ACC112 (cell line): Measurements from ENCODE around the gene ZNF175.

Experiments
- H2AFZ ChIP-seq: fragments of 200-600 bp; sonication (generic); one replicate; pipeline ENCODE4 v1.6.0; 2017; ENCODE audit warnings: antibody characterized with exemption, low read length; ENCODE audit not compliant: unreplicated experiment
- H3K27ac ChIP-seq: fragments of 200-600 bp; sonication (generic); 2 replicates; pipeline ENCODE4 v1.5.1; 2014; ENCODE audit warnings: low read depth, mild to moderate bottlenecking, antibody characterized with exemption, low read length, moderate library complexity
- H3K27me3 ChIP-seq: fragments of 200-600 bp; sonication (generic); 2 replicates; pipeline ENCODE4 v1.6.1; 2014; ENCODE audit warnings: mild to moderate bottlenecking, antibody characterized with exemption, low read length, moderate library complexity, mixed read lengths; ENCODE audit not compliant: insufficient read depth
- H3K36me3 ChIP-seq: fragments of 200-600 bp; sonication (generic); 2 replicates; pipeline ENCODE4 v1.6.1; 2016; ENCODE audit warnings: mild to moderate bottlenecking, antibody characterized with exemption, low read length, moderate library complexity, mixed read lengths; ENCODE audit not compliant: insufficient read depth
- H3K4me1 ChIP-seq: fragments of 200-600 bp; sonication (generic); one replicate; pipeline ENCODE4 v1.6.1; 2016; ENCODE audit warnings: low read length, mixed read lengths; ENCODE audit not compliant: insufficient read depth, unreplicated experiment, control insufficient read depth
- H3K4me3 ChIP-seq: fragments of 200-600 bp; sonication (generic); 2 replicates; pipeline ENCODE4 v1.5.1; 2014; ENCODE audit warnings: mild to moderate bottlenecking, low read depth, low read length
- H3K79me2 ChIP-seq: fragments of 200-600 bp; sonication (generic); one replicate; pipeline ENCODE4 v1.6.0; 2016; ENCODE audit warnings: low read length; ENCODE audit not compliant: control insufficient read depth, unreplicated experiment, insufficient read depth

ZNF175 gene

GRCh38 chr19:51570962-51571575 is at the start of gene ZNF175:
Gene ZNF175 (plus strand): TSS chr19:51571283. CDS start chr19:51573330, 2,047 bp downstream.
- Histone ChIP-seq H3K79me2 (peaks cover 20% of the 10 kb centered on the region), H3K36me3 (no peaks in the 10 kb centered on the region), H3K4me3 (peak within 1 kb of the TSS; percentile 91), H3K27ac (peak within 1 kb of the TSS; percentile 84), H3K27me3 (peaks cover 33% of the 10 kb centered on the region), H3K4me1 (peaks cover 18% of the 10 kb centered on the region), H2AFZ (peak within 1 kb of the TSS; percentile 55)

GRCh38 chr19:51521357-51521756 is 49.7 kb upstream of the ZNF175 start:
- no peak overlapping the region for H2AFZ ChIP-seq
- H3K4me1 ChIP-seq = no peaks in the 10 kb centered on the region
- H3K79me2 ChIP-seq = no peaks in the 10 kb centered on the region
- H3K4me3 ChIP-seq = no peak overlapping the region
- H3K27ac ChIP-seq = no peak overlapping the region
- H3K36me3 ChIP-seq = no peaks in the 10 kb centered on the region
- H3K27me3 ChIP-seq = peaks cover 11% of the 10 kb centered on the region

GRCh38 chr19:51521781-51522180 is 49.3 kb upstream of the ZNF175 start:
- no peak overlapping the region for H3K4me3 ChIP-seq
- no peak overlapping the region for H3K27ac ChIP-seq
- no peak overlapping the region for H2AFZ ChIP-seq
- no peaks in the 10 kb centered on the region for H3K4me1 ChIP-seq
- peaks cover 11% of the 10 kb centered on the region for H3K27me3 ChIP-seq
- no peaks in the 10 kb centered on the region for H3K79me2 ChIP-seq
- no peaks in the 10 kb centered on the region for H3K36me3 ChIP-seq

- H3K27me3 ChIP-seq = peaks cover 15% of the 10 kb centered on the region
- H3K27ac ChIP-seq = no peak overlapping the region
- H3K4me1 ChIP-seq = no peaks in the 10 kb centered on the region
- H3K79me2 ChIP-seq = no peaks in the 10 kb centered on the region
- no peaks in the 10 kb centered on the region for H3K36me3 ChIP-seq
- no peak overlapping the region for H2AFZ ChIP-seq
- H3K4me3 ChIP-seq = no peak overlapping the region
Observed at GRCh38 chr19:51524666-51525264, 46.3 kb upstream of the ZNF175 start.

- no peak overlapping the region for H3K27ac ChIP-seq
- no peaks in the 10 kb centered on the region for H3K4me1 ChIP-seq
- H3K27me3 ChIP-seq = peaks cover 15% of the 10 kb centered on the region
- H3K79me2 ChIP-seq = no peaks in the 10 kb centered on the region
- H3K4me3 ChIP-seq = no peak overlapping the region
- H2AFZ ChIP-seq = no peak overlapping the region
- no peaks in the 10 kb centered on the region for H3K36me3 ChIP-seq
Observed at GRCh38 chr19:51525651-51526050, 45.4 kb upstream of the ZNF175 start.

GRCh38 chr19:51529301-51529700 is 41.8 kb upstream of the ZNF175 start:
- peaks cover 35% of the 10 kb centered on the region for H3K27me3 ChIP-seq
- H2AFZ ChIP-seq = no peak overlapping the region
- H3K4me1 ChIP-seq = no peaks in the 10 kb centered on the region

GRCh38 chr19:51530616-51531015 is 40.5 kb upstream of the ZNF175 start:
- peaks cover 47% of the 10 kb centered on the region for H3K27me3 ChIP-seq

More at GRCh38 chr19:51529301-51529700, 41.8 kb upstream of the ZNF175 start:
- no peak overlapping the region for H3K4me3 ChIP-seq
- no peak overlapping the region for H3K27ac ChIP-seq
- no peaks in the 10 kb centered on the region for H3K79me2 ChIP-seq
- no peaks in the 10 kb centered on the region for H3K36me3 ChIP-seq

GRCh38 chr19:51531349-51532315 is 39.5 kb upstream of the ZNF175 start, which contains the start of gene SIGLEC6:
Gene SIGLEC6 (minus strand): TSS chr19:51531670. CDS start chr19:51531648, 22 bp downstream.
- H3K4me3 ChIP-seq = no peak within 1 kb of the TSS
- no peak within 1 kb of the TSS for H2AFZ ChIP-seq
- H3K79me2 ChIP-seq = no peaks in the 10 kb centered on the region
- peaks cover 49% of the 10 kb centered on the region for H3K27me3 ChIP-seq
- no peak within 1 kb of the TSS for H3K27ac ChIP-seq
- H3K4me1 ChIP-seq = no peaks in the 10 kb centered on the region
- H3K36me3 ChIP-seq = no peaks in the 10 kb centered on the region

More at GRCh38 chr19:51530616-51531015, 40.5 kb upstream of the ZNF175 start:
- no peaks in the 10 kb centered on the region for H3K36me3 ChIP-seq
- H3K27ac ChIP-seq = no peak overlapping the region
- H3K4me3 ChIP-seq = no peak overlapping the region
- no peaks in the 10 kb centered on the region for H3K79me2 ChIP-seq
- H3K4me1 ChIP-seq = no peaks in the 10 kb centered on the region
- H2AFZ ChIP-seq = no peak overlapping the region

- no peak overlapping the region for H3K27ac ChIP-seq
- H3K4me3 ChIP-seq = no peak overlapping the region
- no peaks in the 10 kb centered on the region for H3K4me1 ChIP-seq
- no peaks in the 10 kb centered on the region for H3K79me2 ChIP-seq
- H3K27me3 ChIP-seq = peaks cover 54% of the 10 kb centered on the region
- H3K36me3 ChIP-seq = no peaks in the 10 kb centered on the region
- no peak overlapping the region for H2AFZ ChIP-seq
Observed at GRCh38 chr19:51535535-51535934, 35.5 kb upstream of the ZNF175 start.

- Histone ChIP-seq H3K4me3 (no peak overlapping the region), H2AFZ (no peak overlapping the region), H3K36me3 (no peaks in the 10 kb centered on the region), H3K79me2 (no peaks in the 10 kb centered on the region), H3K27me3 (peaks cover 20% of the 10 kb centered on the region; the same call in 1 of the 2 replicates), H3K27ac (no peak overlapping the region), H3K4me1 (no peaks in the 10 kb centered on the region)
Observed at GRCh38 chr19:51539821-51540366, 31.2 kb upstream of the ZNF175 start.
